CD14-positive monocyte (primary cell): ENCODE data around the gene L3MBTL3. TPM values are rescaled to one million over a fixed set of nuclear protein-coding genes. Genes with fewer than 3 reads are reported as not detected.

ENCODE experiments used
- DNase-seq, 3 donors: peaks; one replicate each; pipeline ENCODE4 v3.0.0-alpha.2; 2011 to 2022
- H2AFZ ChIP-seq: 2 replicates; pipeline ENCODE4 v1.6.0; 2012; ENCODE audit warnings: mild to moderate bottlenecking, low read depth, low read length, inconsistent platforms; ENCODE audit not compliant: insufficient read depth, poor library complexity, severe bottlenecking
- H3K27ac ChIP-seq, 2 donors: 1 replicate in 1 of 2; 2 replicates in 1 of 2; pipeline ENCODE4 v1.5.1; 2012 to 2013; ENCODE audit warnings: low read length in 2 of 2, control low read depth in 1 of 2, inconsistent platforms in 1 of 2, low read depth in 1 of 2, mild to moderate bottlenecking in 1 of 2
- H3K27me3 ChIP-seq, 2 donors: one replicate each; pipeline versions ENCODE4 v1.6.0 to v1.6.1; 2011 to 2013; ENCODE audit warnings: low read length in 2 of 2; ENCODE audit not compliant: control insufficient read depth in 2 of 2, insufficient read depth in 2 of 2
- H3K36me3 ChIP-seq, 2 donors: replicated peaks in 1 of 2; 1 replicate in 1 of 2; 2 replicates in 1 of 2; pipeline versions ENCODE4 v1.5.1 to v1.6.1; 2012 to 2013; ENCODE audit warnings: low read length in 2 of 2, control low read depth in 1 of 2, inconsistent platforms in 1 of 2, mild to moderate bottlenecking in 1 of 2; ENCODE audit not compliant: insufficient read depth in 2 of 2, control insufficient read depth in 1 of 2
- H3K4me1 ChIP-seq, 2 donors: 1 replicate in 1 of 2; 2 replicates in 1 of 2; pipeline versions ENCODE4 v1.5.1 to v1.6.1; 2012 to 2013; ENCODE audit warnings: low read length in 2 of 2, control low read depth in 1 of 2, inconsistent platforms in 1 of 2, mild to moderate bottlenecking in 1 of 2, moderate library complexity in 1 of 2; ENCODE audit not compliant: insufficient read depth in 2 of 2, control insufficient read depth in 1 of 2
- H3K4me2 ChIP-seq: replicated peaks from 2 replicates; pipeline ENCODE3; 2012; ENCODE audit warnings: low read length, moderate library complexity, mild to moderate bottlenecking; ENCODE audit not compliant: poor library complexity, severe bottlenecking; ENCODE audit errors: extremely low read depth
- H3K4me3 ChIP-seq, 3 experiments: fragments of 200-600 bp in 1 of 3; sonication (generic) in 1 of 3; replicated peaks in 1 of 3; 1 replicate in 2 of 3; 2 replicates in 1 of 3; pipeline ENCODE4 v1.5.1; 2011 to 2013; ENCODE audit warnings: low read length in 3 of 3, mild to moderate bottlenecking in 3 of 3, control low read depth in 2 of 3, low read depth in 2 of 3, inconsistent platforms in 1 of 3, moderate library complexity in 1 of 3
- H3K79me2 ChIP-seq: 2 replicates; pipeline ENCODE4 v1.6.0; 2012; ENCODE audit warnings: mild to moderate bottlenecking, control low read depth, inconsistent platforms, low read length, moderate library complexity; ENCODE audit not compliant: insufficient read depth
- H3K9ac ChIP-seq: 2 replicates; pipeline ENCODE4 v1.6.0; 2017; ENCODE audit warnings: low read length, mild to moderate bottlenecking; ENCODE audit not compliant: insufficient read depth, poor library complexity, severe bottlenecking
- H3K9me3 ChIP-seq, 2 donors: replicated peaks in 1 of 2; 1 replicate in 1 of 2; 2 replicates in 1 of 2; pipeline versions ENCODE4 v1.5.1 to v1.6.1; 2012 to 2013; ENCODE audit warnings: low read length in 2 of 2, control low read depth in 1 of 2; ENCODE audit not compliant: control insufficient read depth in 1 of 2, insufficient read depth in 1 of 2
- H4K20me1 ChIP-seq: 2 replicates; pipeline ENCODE4 v1.6.0; 2012; ENCODE audit warnings: mild to moderate bottlenecking, low read length, control low read depth, moderate library complexity; ENCODE audit not compliant: insufficient read depth
- H3K27ac Mint-ChIP-seq, 7 donors: one replicate each; pipeline ENCODE4 v1.8.0; 2020; ENCODE audit warnings: mild to moderate bottlenecking in 7 of 7, mixed read lengths in 7 of 7, moderate library complexity in 6 of 7, inconsistent platforms in 2 of 7
- H3K27me3 Mint-ChIP-seq, 3 donors: one replicate each; pipeline ENCODE4 v1.8.0; 2021 to 2022; ENCODE audit warnings: low read depth in 3 of 3, mild to moderate bottlenecking in 3 of 3, mixed read lengths in 3 of 3, moderate library complexity in 3 of 3, inconsistent platforms in 1 of 3
- H3K36me3 Mint-ChIP-seq, 2 donors: one replicate each; pipeline ENCODE4 v1.8.0; 2020; ENCODE audit warnings: mixed read lengths in 2 of 2, inconsistent platforms in 1 of 2, mild to moderate bottlenecking in 1 of 2
- H3K4me1 Mint-ChIP-seq: one replicate; pipeline ENCODE4 v1.8.0; 2020; ENCODE audit warnings: mild to moderate bottlenecking, mixed read lengths
- H3K4me3 Mint-ChIP-seq, 2 donors: one replicate each; pipeline ENCODE4 v1.8.0; 2020; ENCODE audit warnings: mild to moderate bottlenecking in 2 of 2, mixed read lengths in 2 of 2, moderate library complexity in 1 of 2
- H3K9me3 Mint-ChIP-seq, 7 donors: one replicate each; pipeline ENCODE4 v1.8.0; 2020 to 2022; ENCODE audit warnings: mixed read lengths in 7 of 7, mild to moderate bottlenecking in 6 of 7, moderate library complexity in 6 of 7, inconsistent platforms in 2 of 7
- CTCF ChIP-seq: fragments of 200-600 bp; IDR thresholded peaks from one replicate; pipeline ENCODE4 v1.8.0; 2022; ENCODE audit warnings: antibody characterized with exemption, mild to moderate bottlenecking
- WGBS: methylation state at CpG from one replicate; pipeline ENCODE4 v1.1.5; 2013; ENCODE audit warnings: missing lambda C conversion rate; ENCODE audit not compliant: insufficient coverage; 5-methylcytosine and 5-hydroxymethylcytosine counted together
- intact Hi-C, 2 donors: fragments of 100-400 bp; cut with micrococcal nuclease; formaldehyde crosslinking; loops; one replicate each; pipeline versions ENCODE4 v1.15.0 to v1.15.1; 2023
- polyA plus RNA-seq, 3 donors: library from polyadenylated mRNA; depleted of rRNA in 1 of 3; unstranded in 2 of 3; stranded (reverse) in 1 of 3; fragments of 300-500 nt in 2 of 3; fragments of >200 nt in 1 of 3; fragmentation: Illumina TruSeq in 2 of 3; gene quantifications; 1 replicate in 2 of 3; 2 replicates in 1 of 3; pipeline ENCODE4 v1.2.3, GENCODE V29; 2012 to 2021

L3MBTL3 gene
- polyA plus RNA-seq, 3 donors = 2.1 to 8.0 (median 3.7) TPM

GRCh38 chr6:130129762-130130246 lies 111.4 kb downstream of the L3MBTL3 start:
- no peaks in the 10 kb centered on the region for H3K9me3 ChIP-seq
- Mint-ChIP-seq H3K36me3 (peaks cover 26 to 49% of the 10 kb centered on the region in 2 donors), H3K4me3 (no peak overlapping the region), H3K4me1 (peaks cover 13% of the 10 kb centered on the region), H3K27me3 (no peaks in the 10 kb centered on the region), H3K9me3 (peaks cover 0 to 1% (median 0%) of the 10 kb centered on the region in 7 donors), H3K27ac (no peak overlapping the region)
- no peak overlapping the region for H3K4me3 ChIP-seq
- 100% methylated on average over 2 of the region's 6 CpGs for WGBS
- H3K4me1 ChIP-seq = peaks cover 0 to 7% of the 10 kb centered on the region in 2 donors
- TF ChIP-seq CTCF = no peak
- H2AFZ ChIP-seq = no peak overlapping the region
- no peak overlapping the region for H3K4me2 ChIP-seq
- no peak for DNase-seq
- H3K27ac ChIP-seq = no peak overlapping the region
- H3K79me2 ChIP-seq = no peaks in the 10 kb centered on the region
- H3K27me3 ChIP-seq = no peaks in the 10 kb centered on the region
- no peak overlapping the region for H3K9ac ChIP-seq
- intact Hi-C loops = no loop called here
- H3K36me3 ChIP-seq = peaks cover 0 to 13% of the 10 kb centered on the region in 2 donors
- H4K20me1 ChIP-seq = no peaks in the 10 kb centered on the region

GRCh38 chr6:130132286-130132701 lies 113.9 kb downstream of the L3MBTL3 start:
- peaks cover 0 to 7% of the 10 kb centered on the region in 2 donors for H3K4me1 ChIP-seq
- H3K27me3 ChIP-seq = no peaks in the 10 kb centered on the region
- H3K79me2 ChIP-seq = no peaks in the 10 kb centered on the region
- no peaks in the 10 kb centered on the region for H3K27me3 Mint-ChIP-seq
- H3K36me3 Mint-ChIP-seq = peaks cover 39 to 53% of the 10 kb centered on the region in 2 donors
- no peak overlapping the region for H3K27ac ChIP-seq
- no peak overlapping the region for H3K4me3 ChIP-seq
- no peaks in the 10 kb centered on the region for H4K20me1 ChIP-seq
- H3K36me3 ChIP-seq = peaks cover 4 to 27% of the 10 kb centered on the region in 2 donors
- no peaks in the 10 kb centered on the region for H3K9me3 ChIP-seq
- H3K9ac ChIP-seq = no peak overlapping the region
- peaks cover 12% of the 10 kb centered on the region for H3K4me1 Mint-ChIP-seq
- peak overlapping the region in 1 of 7 donors; percentile 72 for H3K27ac Mint-ChIP-seq
- intact Hi-C loops = no loop called here
- no peak for TF ChIP-seq CTCF
- H2AFZ ChIP-seq = no peak overlapping the region
- peaks cover 0 to 4% (median 0%) of the 10 kb centered on the region in 7 donors for H3K9me3 Mint-ChIP-seq
- H3K4me3 Mint-ChIP-seq = no peak overlapping the region
- DNase-seq = no peak
- H3K4me2 ChIP-seq = no peak overlapping the region
- 68% methylated on average over 2 of the region's 6 CpGs for WGBS
